DND-41 (cell line): ENCODE data around the gene CYP4F22.
"Not testable (repeated sequence)": the region's sequence is repeated elsewhere in the genome, so short reads cannot be mapped to it uniquely, and the experiment has no call there.

Source experiments
- ATAC-seq: fragments of 200-7000 bp; cut with Tn5 transposase; 3 replicates; pipeline ENCODE4 v1.9.1; 2021; ENCODE audit warnings: low read depth; ENCODE audit not compliant: insufficient read depth
- DNase-seq: peaks from one replicate; pipeline ENCODE4 v3.0.0-alpha.2; 2020
- H2AFZ ChIP-seq: 2 replicates; pipeline ENCODE4 v1.6.0; 2012; ENCODE audit warnings: low read depth, low read length
- H3K27ac ChIP-seq: 2 replicates; pipeline ENCODE4 v1.5.1; 2012; ENCODE audit warnings: low read length, inconsistent platforms
- H3K27me3 ChIP-seq: fragments of 200-600 bp; sonication (generic); 2 replicates; pipeline ENCODE4 v1.6.0; 2012; ENCODE audit warnings: low read length, mild to moderate bottlenecking, inconsistent platforms; ENCODE audit not compliant: insufficient read depth, poor library complexity
- H3K36me3 ChIP-seq: 2 replicates; pipeline ENCODE4 v1.5.1; 2012; ENCODE audit warnings: low read length, inconsistent platforms; ENCODE audit not compliant: insufficient read depth
- H3K4me1 ChIP-seq: 2 replicates; pipeline ENCODE4 v1.5.1; 2012; ENCODE audit warnings: mild to moderate bottlenecking, low read length; ENCODE audit not compliant: insufficient read depth
- H3K4me2 ChIP-seq: 2 replicates; pipeline ENCODE4 v1.6.0; 2012; ENCODE audit warnings: mild to moderate bottlenecking, moderate library complexity, low read length, inconsistent platforms; ENCODE audit not compliant: insufficient read depth
- H3K4me3 ChIP-seq, 2 experiments: fragments of 200-600 bp in 1 of 2; shearing (Covaris generic) in 1 of 2; 2 replicates each; pipeline ENCODE4 v1.5.1; 2012 to 2016; ENCODE audit warnings: inconsistent platforms in 2 of 2, low read length in 2 of 2, mild to moderate bottlenecking in 2 of 2, low read depth in 1 of 2, moderate library complexity in 1 of 2
- H3K79me2 ChIP-seq: 2 replicates; pipeline ENCODE4 v1.6.0; 2012; ENCODE audit warnings: low read length, inconsistent platforms; ENCODE audit not compliant: insufficient read depth
- H3K9ac ChIP-seq: 2 replicates; pipeline ENCODE4 v1.6.0; 2012; ENCODE audit warnings: low read depth, mild to moderate bottlenecking, inconsistent platforms, low read length, moderate library complexity
- H3K9me3 ChIP-seq: 2 replicates; pipeline ENCODE4 v1.5.1; 2012; ENCODE audit warnings: low read length, moderate library complexity, mild to moderate bottlenecking, inconsistent platforms; ENCODE audit not compliant: insufficient read depth, severe bottlenecking
- H4K20me1 ChIP-seq: 2 replicates; pipeline ENCODE4 v1.6.0; 2012; ENCODE audit warnings: low read length; ENCODE audit not compliant: insufficient read depth
- EZH2 ChIP-seq: IDR thresholded peaks from 3 replicates; pipeline ENCODE4 v1.6.1; 2012; ENCODE audit warnings: borderline replicate concordance, low read depth, mild to moderate bottlenecking, moderate library complexity, low read length, inconsistent platforms; ENCODE audit not compliant: severe bottlenecking
- TF ChIP-seq, protein P1 (sequence below): IDR thresholded peaks from 2 replicates; pipeline ENCODE4 v1.5.1; 2012; ENCODE audit warnings: borderline replicate concordance, low read length, moderate library complexity, mild to moderate bottlenecking; ENCODE audit not compliant: poor library complexity, severe bottlenecking; ENCODE audit errors: extremely low read depth

CYP4F22 gene

DNA sequence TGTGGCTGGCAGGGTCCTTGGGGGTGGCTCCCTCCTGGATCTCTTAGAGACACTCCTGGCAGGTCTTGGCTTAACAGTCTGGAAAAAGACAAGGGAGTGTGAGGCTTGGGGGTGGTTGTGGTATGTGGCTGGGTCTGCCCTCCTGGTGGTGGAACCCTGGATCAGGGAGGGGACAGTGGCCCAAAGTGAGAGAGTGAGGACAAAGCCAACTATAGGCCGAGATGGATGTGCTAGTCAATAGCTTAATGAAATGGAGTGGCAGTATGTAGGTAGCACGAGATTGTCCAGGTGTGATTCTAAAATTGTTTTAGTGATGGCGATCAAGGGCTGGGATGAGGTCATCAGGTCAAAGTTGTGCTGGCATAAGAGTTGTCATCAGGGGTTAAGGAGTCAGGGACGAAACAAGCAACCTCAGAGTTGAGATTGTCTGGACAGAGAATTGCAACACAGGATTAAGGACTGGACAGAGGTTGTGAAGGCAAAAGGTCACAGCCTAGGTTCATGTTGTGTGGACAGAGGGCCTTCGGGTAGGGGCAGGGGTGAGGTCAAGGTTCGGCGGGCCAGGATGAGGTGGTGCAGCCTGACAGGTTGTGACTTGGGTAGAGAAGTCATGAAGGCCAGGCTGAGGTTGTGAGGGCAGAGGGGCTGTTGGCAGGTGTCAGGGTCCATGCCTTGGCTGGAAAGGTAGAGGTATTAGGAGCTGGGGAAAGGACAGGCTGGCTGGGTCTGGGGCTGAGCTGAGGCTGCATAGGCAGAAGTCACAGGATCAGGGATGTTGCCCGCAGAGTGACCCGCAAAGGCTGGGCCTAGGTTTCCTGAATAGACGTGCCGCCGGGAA, 39.4 kb upstream of the CYP4F22 start:
- Histone ChIP-seq H3K79me2 (peaks cover 2% of the 10 kb centered on the region), H3K4me3 (no peak overlapping the region), H2AFZ (no peak overlapping the region), H3K9me3 (no peaks in the 10 kb centered on the region), H3K27ac (peak overlapping the region; percentile 35; the same call in 1 of the 2 replicates), H3K4me1 (peaks cover 33% of the 10 kb centered on the region), H3K4me2 (no peak overlapping the region), H3K9ac (no peak overlapping the region), H3K27me3 (no peaks in the 10 kb centered on the region), H4K20me1 (no peaks in the 10 kb centered on the region), H3K36me3 (no peaks in the 10 kb centered on the region; the same call in 1 of the 2 replicates)
- TF ChIP-seq, protein P1, sequence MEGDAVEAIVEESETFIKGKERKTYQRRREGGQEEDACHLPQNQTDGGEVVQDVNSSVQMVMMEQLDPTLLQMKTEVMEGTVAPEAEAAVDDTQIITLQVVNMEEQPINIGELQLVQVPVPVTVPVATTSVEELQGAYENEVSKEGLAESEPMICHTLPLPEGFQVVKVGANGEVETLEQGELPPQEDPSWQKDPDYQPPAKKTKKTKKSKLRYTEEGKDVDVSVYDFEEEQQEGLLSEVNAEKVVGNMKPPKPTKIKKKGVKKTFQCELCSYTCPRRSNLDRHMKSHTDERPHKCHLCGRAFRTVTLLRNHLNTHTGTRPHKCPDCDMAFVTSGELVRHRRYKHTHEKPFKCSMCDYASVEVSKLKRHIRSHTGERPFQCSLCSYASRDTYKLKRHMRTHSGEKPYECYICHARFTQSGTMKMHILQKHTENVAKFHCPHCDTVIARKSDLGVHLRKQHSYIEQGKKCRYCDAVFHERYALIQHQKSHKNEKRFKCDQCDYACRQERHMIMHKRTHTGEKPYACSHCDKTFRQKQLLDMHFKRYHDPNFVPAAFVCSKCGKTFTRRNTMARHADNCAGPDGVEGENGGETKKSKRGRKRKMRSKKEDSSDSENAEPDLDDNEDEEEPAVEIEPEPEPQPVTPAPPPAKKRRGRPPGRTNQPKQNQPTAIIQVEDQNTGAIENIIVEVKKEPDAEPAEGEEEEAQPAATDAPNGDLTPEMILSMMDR, result no peak
- TF ChIP-seq EZH2, result no peak
- DNase-seq (no peak), ATAC-seq (no peak)

GRCh38 chr19:15469513-15470297, 38.6 kb upstream of the CYP4F22 start:
- Histone ChIP-seq H3K4me2 (no peak overlapping the region), H3K9me3 (no peaks in the 10 kb centered on the region), H3K27ac (no peak overlapping the region), H3K9ac (no peak overlapping the region), H4K20me1 (no peaks in the 10 kb centered on the region), H3K4me3 (no peak overlapping the region), H2AFZ (no peak overlapping the region), H3K79me2 (no peaks in the 10 kb centered on the region), H3K36me3 (no peaks in the 10 kb centered on the region), H3K27me3 (no peaks in the 10 kb centered on the region), H3K4me1 (peaks cover 27% of the 10 kb centered on the region)
- DNase-seq (no peak), ATAC-seq (no peak)
- no peak for TF ChIP-seq EZH2
- TF ChIP-seq, protein P1, result no peak

DNA sequence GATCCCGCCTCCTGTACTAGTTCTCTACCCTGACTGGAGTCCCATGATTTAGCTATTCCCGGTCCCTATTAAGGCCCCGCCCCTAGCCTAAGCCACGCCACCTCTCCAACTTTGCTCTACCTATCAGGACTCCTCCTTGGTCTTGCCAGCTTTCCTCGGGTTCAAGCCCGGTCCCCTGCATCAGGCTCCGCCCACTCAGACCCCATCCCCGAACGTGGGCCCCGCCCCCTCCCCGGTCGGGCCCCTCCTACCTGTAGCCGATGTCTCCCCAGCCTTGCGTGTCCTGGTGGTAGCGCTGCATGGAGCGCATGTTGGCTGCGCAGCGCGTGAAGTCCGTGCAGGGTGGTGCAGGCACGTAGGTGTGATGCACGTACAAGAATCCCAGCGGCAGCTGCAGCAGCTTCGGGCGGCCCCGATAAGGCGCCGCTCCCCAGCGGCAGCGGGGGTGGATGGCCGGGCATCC, 36.7 kb upstream of the CYP4F22 start:
- Histone ChIP-seq H3K4me1 (peaks cover 12% of the 10 kb centered on the region), H3K4me3 (no peak overlapping the region), H3K27me3 (no peaks in the 10 kb centered on the region), H3K79me2 (no peaks in the 10 kb centered on the region), H2AFZ (no peak overlapping the region), H3K36me3 (no peaks in the 10 kb centered on the region), H3K4me2 (no peak overlapping the region), H4K20me1 (no peaks in the 10 kb centered on the region), H3K9me3 (no peaks in the 10 kb centered on the region), H3K9ac (no peak overlapping the region), H3K27ac (no peak overlapping the region)
- DNase-seq (no peak), ATAC-seq (no peak)
- TF ChIP-seq, protein P1, result no peak
- no peak for TF ChIP-seq EZH2

DNA sequence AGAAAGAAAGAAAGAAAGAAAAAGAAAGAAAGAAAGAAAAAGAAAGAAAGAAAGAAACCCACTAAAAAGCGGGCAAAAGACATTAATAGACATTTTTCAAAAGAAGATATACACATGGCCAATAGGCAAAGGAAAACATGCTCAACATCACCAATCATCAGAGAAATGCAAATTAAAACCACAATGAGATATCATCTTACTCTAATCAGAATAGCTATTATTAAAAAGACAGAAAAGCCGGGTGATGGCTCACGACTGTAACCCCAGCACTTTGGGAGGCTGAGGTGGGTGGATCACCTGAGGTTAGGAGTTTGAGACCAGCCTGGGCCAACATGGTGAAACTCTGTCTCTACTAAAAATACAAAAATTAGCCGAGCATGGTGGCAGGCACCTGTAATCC, 34.5 kb upstream of the CYP4F22 start:
- not testable (repeated sequence) for H3K4me2 ChIP-seq, H3K27ac ChIP-seq, H4K20me1 ChIP-seq, H3K27me3 ChIP-seq, DNase-seq, H3K79me2 ChIP-seq, H2AFZ ChIP-seq, H3K9me3 ChIP-seq, ATAC-seq, H3K4me3 ChIP-seq, H3K36me3 ChIP-seq, H3K9ac ChIP-seq, H3K4me1 ChIP-seq
